DMS 273 (cell line): ENCODE data around the gene CACHD1.

ENCODE experiments used
- DNase-seq: peaks from one replicate; lab custom pipeline; 2025; ENCODE audit not compliant: unreplicated experiment; lab: John Stamatoyannopoulos, UW

CACHD1 gene

GRCh38 chr1:64519901-64520300 is 50.0 kb downstream of the CACHD1 start:
- DNase-seq, result no peak

DNA sequence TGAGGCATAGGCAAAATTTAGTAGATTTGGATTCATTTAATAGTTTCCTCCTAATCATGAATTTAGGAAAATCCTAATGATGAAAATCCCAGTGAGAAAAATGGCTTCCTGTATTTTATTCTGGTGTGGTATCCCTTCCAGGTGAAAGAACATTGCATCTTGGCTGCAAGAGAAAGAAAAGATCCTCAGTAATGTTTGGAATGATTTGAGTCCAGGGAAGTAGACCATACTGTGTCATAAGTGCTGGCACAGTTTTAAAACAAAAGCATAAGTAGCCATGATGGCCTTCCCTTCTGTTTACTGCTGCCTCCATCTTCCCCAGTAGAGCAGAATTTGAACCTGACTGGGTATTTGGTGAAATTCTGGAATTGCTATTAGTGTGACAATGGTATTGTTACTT is 52.8 kb downstream of the CACHD1 start:
- no peak for DNase-seq

DNA sequence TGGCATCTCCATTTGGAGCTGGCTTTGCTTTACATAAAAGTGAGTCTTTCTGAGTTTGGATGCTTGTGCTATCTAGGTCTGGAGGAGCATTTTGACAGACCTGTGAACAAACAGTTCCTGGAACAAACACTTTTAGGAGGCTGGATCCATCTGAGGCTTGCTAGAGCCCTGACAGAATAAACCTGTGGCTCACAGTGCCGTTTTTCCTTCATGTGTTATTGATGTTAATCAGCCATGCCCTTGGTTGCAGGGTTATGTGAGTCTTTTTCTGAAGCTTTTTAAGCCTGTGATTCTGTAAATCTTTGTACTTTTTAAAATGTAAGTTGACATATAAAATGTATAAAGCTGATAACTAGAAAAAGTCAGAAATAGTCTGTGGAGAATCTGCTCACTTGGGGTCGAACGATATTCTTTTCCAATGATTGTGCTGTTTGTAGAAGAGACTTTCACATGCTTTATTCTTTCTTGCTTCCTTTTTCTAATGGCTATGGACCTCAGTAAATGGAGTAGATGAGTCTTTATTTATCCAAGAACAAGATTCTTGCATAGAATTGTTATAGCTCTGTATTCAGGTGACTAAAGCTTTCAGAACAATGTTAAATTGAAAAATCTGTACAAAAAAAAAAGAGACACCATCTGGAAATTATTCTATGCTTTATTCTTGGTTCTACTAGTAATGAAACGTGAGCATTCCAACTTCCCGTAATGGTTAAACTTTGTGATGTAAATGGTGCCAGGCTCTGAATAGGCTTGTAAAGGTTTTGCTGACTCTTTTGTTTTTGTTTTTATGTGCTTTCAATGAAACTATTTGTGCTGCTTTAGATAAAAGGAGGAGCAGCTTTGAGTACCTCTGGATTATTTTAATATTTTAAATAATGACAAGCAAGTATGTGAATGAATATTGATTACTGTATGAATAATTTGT is 53.7 kb downstream of the CACHD1 start:
- no peak for DNase-seq

DNA sequence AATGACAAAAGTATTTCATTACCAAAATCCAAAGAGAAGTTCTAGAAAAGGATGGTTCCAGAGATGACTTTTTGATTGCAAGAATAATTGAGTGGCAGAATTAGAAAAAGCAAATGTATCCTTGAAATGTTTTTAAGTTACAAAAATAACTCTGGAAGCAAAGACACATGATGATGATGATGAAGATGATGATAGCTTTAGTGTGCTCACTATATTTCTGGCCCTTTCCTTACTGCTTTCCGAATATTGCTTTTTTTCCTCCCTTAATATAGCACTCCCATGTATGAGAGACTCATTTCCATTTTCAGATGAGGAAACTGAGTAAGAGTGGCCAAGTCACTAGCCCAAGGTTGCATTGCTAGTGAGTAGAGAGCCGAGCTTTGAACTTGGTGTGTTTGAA is 54.7 kb downstream of the CACHD1 start:
- no peak for DNase-seq

DNA sequence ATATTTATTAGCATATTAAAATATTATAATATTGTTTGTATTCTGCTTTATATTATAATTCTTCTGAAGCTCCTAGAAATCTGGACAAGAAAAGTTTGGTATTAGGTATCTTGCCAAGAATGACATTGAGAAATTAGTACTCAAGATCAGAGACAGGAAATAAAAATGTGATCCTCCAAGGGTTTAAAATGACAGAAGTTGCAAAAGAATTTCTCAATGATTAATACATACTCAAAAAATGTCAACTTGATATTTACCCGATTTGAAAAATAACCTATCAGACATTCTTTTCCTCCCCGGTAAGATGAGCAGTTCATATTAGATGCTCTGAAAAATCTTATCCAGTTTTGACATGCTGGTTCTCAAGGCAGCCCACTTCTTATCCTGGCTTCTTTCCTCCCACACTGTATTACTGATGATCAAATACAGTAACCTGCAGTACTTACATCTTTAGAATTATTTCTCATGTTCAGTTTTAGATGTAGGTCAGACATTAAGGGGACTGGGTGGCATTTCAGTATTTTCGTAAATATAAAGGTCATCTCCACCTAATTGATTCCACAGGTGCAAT is 55.3 kb downstream of the CACHD1 start:
- DNase-seq, result no peak

GRCh38 chr1:64526312-64526711 is 56.4 kb downstream of the CACHD1 start:
- DNase-seq, result no peak

DNA sequence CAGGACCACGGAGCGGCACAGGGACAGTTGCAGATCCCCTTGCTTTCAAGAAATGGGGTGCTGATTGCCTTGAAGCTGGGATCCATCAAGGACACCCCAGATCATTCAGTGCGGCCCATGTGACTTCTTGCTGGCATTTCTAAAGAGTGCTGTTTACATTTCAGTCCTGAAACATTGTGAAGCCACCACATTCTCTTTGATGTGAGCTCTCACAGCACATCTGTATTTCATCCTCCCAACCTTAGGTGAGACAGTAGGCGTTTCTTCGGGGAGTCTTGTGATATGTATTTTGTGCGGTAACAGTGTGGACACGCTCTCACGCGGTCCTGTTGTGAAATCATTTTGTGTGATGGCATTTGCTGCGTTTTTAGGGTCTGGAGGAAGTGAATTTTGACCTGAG is 57.2 kb downstream of the CACHD1 start:
- DNase-seq, result no peak

GRCh38 chr1:64527786-64528185 is 57.9 kb downstream of the CACHD1 start:
- DNase-seq, result no peak

DNA sequence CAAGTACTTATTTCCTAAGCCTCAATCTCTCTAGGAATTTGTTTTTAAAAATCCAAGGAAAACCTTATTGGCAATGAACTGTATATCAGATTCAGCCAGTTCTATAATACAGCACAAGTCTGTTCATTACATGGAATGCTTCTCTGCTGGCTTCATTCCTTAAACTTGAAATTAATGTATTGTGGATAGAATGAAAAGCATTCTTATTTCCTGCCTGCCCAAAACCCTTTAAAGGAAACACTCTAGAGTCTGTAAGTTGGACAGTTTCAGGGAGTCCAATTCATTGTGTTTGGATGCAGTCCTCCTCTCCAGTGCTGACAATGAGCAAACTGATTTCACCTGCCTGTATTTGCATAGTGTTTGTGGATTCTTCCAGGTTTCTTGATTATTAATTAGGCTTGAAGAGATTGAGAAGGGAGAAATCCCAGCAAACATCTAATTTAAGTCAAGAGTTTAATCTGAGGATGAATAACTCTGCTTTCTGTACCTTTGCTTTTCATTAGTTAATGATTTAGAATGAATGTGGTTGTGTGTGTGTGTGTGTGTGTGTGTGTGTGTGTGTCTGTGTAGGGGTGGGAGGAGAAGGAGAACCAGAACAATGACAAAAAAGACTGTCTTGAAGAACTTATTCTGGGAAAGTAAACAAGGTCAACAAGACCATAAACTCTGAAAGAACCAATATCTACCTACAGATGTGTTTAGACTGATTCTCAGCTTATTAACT is 61.2 kb downstream of the CACHD1 start:
- no peak for DNase-seq

- DNase-seq, result no peak
Measured at GRCh38 chr1:64532646-64533045, 62.7 kb downstream of the CACHD1 start.

DNA sequence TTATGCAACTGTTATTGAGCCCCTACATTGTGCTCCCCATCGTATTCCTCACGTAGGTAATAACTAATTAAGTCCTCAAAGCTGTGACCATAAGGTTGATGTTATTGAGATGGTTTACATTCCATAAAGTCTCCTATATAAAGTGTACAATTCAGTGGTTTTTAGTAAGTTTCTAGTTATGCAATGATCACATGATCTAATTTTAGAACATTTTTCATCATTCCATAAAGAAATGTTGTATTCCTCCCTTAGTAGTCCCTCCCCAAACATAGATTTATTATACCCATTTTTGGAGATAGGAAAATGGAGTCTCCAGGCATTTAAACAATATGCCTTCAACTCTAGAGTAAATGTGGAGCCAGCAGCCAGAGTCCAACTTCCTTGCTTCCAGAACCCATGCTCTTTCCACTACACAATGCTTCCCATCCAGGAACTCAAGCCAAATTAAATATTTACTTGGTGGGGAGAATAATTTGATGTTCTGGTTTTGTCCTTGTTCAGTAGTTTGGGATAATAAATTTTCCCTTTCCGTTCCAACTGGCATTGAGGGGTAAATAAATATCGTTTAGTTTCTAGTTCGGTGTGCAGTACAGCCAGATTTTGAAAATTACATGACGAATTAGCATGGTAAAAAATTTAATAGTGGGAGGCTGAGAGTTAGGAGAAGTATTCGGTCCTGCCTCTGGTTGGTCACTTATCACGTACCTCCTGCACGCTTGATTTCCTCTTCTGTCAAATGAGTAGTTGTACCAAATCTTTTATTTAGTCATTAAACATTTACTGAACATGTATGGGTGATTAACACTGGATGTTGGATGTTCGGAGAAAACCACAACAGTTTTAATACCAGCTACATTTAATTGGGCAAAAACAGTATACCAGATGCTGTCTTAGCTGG is 66.3 kb downstream of the CACHD1 start:
- no peak for DNase-seq

DNA sequence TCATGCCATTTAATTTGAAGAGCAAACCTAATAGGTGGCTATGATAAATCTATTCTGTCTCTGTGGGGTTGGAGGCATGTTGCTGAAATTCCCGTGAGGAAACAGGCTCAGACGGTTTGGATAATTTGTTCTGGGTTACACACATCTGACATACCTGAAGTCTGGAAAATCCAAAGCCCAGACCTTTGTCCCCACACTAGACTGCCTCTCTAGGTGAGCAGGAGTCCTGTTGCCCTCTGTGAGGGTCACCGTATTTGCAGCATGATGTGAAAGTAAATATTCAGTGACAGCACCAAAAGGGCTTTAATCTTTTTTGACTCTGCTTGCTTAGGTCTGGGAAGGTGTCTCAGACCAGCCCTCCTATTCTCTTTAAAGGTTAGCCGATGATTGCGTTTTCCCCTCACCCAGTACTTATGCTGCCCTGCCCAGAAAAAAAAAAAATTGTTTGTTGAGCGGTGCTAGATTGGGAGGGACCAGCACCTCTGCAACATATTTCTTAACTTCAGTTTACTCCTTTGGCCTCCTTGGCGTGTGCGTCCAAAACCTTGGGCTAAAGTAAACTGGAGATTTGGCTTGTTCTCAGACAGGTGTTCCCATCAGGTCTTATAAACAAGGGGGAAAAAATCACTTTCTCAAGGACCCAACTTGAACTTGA is 67.0 kb downstream of the CACHD1 start:
- peak; percentile 29 for DNase-seq

GRCh38 chr1:64537942-64538341 is 68.0 kb downstream of the CACHD1 start:
- DNase-seq, result no peak

DNA sequence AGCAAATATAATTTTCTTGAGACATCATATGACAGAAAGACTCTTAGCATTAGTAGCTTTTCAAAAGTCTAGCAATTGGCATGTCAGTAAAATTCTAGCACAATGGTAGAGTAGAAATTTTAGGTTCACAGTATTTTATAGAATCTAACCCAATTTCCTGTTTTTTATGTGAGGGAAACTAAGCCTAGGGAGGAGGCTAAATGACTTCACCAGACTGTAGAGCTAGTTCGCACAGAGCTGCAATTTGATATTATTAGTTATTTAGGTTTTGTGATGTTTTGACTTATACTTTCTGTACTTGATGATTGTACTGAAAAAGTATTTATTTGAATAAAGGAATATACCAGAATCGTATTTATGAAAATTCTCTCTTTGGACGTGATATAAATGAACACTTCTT is 68.5 kb downstream of the CACHD1 start:
- no peak for DNase-seq

GRCh38 chr1:64539289-64539688 is 69.4 kb downstream of the CACHD1 start:
- no peak for DNase-seq

- peak; percentile 53 for DNase-seq
Measured at GRCh38 chr1:64539781-64540218, 69.9 kb downstream of the CACHD1 start.

GRCh38 chr1:64540265-64540791 is 70.4 kb downstream of the CACHD1 start:
- DNase-seq, result no peak

DNA sequence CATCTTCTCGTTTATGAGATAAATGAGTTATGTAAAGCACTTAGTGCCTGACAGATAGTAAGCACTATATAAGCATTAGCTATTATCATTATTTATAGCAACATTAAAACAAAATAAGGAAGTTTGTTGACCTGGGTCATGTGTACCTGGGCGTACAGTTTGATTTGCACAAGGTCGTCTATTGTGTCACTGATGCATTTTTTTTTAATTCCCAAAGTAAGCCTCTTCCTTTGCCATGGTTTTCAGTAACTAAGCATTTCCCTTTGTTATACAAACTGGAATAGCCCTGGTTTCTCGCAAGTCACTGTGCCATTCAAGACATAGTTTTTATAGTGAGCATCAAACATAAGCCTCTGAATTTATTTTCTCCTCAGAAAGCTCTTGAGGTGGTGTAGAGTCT is 72.2 kb downstream of the CACHD1 start:
- no peak for DNase-seq

DNA sequence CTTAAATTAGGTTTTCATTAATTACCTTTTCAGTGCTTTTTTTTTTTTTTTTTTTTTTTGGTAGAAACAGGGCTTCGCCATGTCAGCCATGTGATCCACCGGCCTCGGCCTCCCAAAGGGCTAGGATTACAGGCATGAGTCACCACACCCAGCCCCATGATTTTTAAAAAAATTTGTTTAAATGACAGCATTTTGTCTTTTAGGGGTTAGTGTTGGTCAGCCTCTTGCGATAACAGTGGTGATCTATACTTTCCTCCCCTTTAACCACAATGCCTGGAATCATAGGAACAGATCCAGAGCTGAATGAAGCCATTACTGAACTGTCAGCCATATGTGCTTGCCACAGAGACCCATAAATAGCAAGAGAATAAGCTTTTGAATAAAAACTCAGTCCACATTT is 73.9 kb downstream of the CACHD1 start:
- no peak for DNase-seq
